Activated T-cell treated with anti-CD3 and anti-CD28 coated beads for 24 hours (primary cell): ENCODE measurements around the gene AKAP12.

Experiments
- DNase-seq: peaks from one replicate; pipeline ENCODE4 v3.0.0-alpha.2; 2020; ENCODE audit warnings: low read depth

Gene AKAP12

GRCh38 chr6:151236668-151237401 lies 2.9 kb upstream of the AKAP12 start:
- no peak for DNase-seq

- DNase-seq, result peak; percentile 16
Measured at GRCh38 chr6:151240036-151240685, 394 bp downstream of the AKAP12 start.

GRCh38 chr6:151240791-151241642 lies 1.2 kb downstream of the AKAP12 start:
- no peak for DNase-seq

- DNase-seq, result no peak
Measured at GRCh38 chr6:151241853-151242252, 2.1 kb downstream of the AKAP12 start.

GRCh38 chr6:151242420-151242861 lies 2.7 kb downstream of the AKAP12 start:
- DNase-seq, result no peak

- no peak for DNase-seq
Measured at GRCh38 chr6:151243481-151243880, 3.7 kb downstream of the AKAP12 start.

- DNase-seq, result no peak
Measured at GRCh38 chr6:151247490-151247889, 7.7 kb downstream of the AKAP12 start.

- DNase-seq, result no peak
Measured at GRCh38 chr6:151248295-151248694, 8.5 kb downstream of the AKAP12 start.

- no peak for DNase-seq
Measured at GRCh38 chr6:151252634-151253033, 12.9 kb downstream of the AKAP12 start.

- DNase-seq, result no peak
Measured at GRCh38 chr6:151254451-151255081, 14.8 kb downstream of the AKAP12 start.

- DNase-seq, result no peak
Measured at GRCh38 chr6:151255811-151256210, 16.0 kb downstream of the AKAP12 start.

GRCh38 chr6:151257985-151258445 lies 18.2 kb downstream of the AKAP12 start:
- DNase-seq, result no peak

GRCh38 chr6:151260205-151260604 lies 20.4 kb downstream of the AKAP12 start:
- no peak for DNase-seq

- no peak for DNase-seq
Measured at GRCh38 chr6:151263035-151263434, 23.3 kb downstream of the AKAP12 start.

GRCh38 chr6:151263967-151264366 lies 24.2 kb downstream of the AKAP12 start:
- DNase-seq, result no peak

GRCh38 chr6:151265282-151265681 lies 25.5 kb downstream of the AKAP12 start:
- DNase-seq, result no peak

- no peak for DNase-seq
Measured at GRCh38 chr6:151269321-151269995, 29.7 kb downstream of the AKAP12 start.

- no peak for DNase-seq
Measured at GRCh38 chr6:151275121-151275520, 35.4 kb downstream of the AKAP12 start.

- DNase-seq, result no peak
Measured at GRCh38 chr6:151275566-151275965, 35.8 kb downstream of the AKAP12 start.

- DNase-seq, result no peak
Measured at GRCh38 chr6:151276112-151276740, 36.5 kb downstream of the AKAP12 start.

- DNase-seq, result no peak
Measured at GRCh38 chr6:151279891-151280290, 40.1 kb downstream of the AKAP12 start.
